Stimulated activated CD8-positive, alpha-beta memory T cell treated with anti-CD3 and anti-CD28 coated beads, Interleukin-12 subunit alpha, Interleukin-12 subunit beta, amount 100 ng/mL, for 24 hours (primary cell): ENCODE measurements around the gene PDLIM7.
"Not testable (repeated sequence)": the region's sequence is repeated elsewhere in the genome, so short reads cannot be mapped to it uniquely, and the experiment has no call there.

Source experiments
- DNase-seq: peaks from one replicate; pipeline ENCODE4 v3.0.0-alpha.2; 2020; ENCODE audit errors: extremely low read depth

The PDLIM7 gene

GRCh38 chr5:177491429-177491945 lies 5.9 kb downstream of the PDLIM7 start:
- DNase-seq, result no peak

DNA sequence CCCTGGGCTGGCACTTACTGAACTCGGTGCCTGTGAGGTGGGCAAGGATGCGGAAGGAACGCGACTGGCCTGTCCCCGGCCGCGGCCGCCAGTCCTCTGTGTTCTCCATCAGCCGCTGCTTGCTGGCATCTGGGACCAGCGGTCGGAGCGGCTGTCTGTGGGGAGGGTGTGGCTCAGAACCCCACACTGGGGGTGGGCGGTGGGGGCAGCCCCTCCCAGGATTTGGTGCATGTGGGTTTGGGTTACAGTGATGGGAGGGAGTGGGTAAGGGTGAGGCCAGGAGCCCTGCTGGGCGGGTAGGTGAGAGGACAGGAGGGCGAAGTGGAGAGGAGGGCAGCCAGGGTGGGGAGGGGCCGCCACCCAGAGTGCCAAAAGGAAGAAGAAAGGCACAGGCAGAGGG lies 6.4 kb downstream of the PDLIM7 start:
- DNase-seq, result no peak

- no peak for DNase-seq
Observed at GRCh38 chr5:177490311-177490991, 7.0 kb downstream of the PDLIM7 start.

DNA sequence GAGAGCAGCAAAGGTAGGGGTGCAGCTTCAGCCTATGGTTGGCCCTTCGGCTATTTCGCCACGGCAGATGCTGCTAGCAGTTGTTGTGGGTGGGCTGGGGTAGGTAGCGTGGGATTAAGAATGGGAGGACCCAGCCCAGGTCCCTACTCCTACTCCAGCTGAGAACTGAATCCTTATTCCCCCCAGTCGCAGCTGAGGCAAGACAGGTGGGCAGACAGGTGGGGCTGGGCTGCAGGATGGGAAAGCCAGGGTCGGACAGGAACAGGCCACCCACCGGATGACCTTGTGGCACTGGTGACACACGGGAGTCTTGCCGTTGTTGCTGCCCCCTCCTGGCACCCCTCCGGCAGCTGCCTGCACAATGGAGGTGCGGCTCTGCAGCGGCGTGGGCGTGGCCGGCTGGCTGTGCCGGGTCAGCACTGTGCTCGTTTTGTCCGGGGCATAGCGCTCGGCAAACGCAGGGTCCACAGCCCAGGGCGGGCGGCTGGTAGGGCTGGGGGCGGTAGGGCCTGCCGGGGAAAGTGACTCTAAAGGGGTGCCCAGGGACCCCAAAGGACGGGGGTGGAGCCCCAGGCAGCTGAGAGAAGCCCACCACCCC lies 8.2 kb downstream of the PDLIM7 start:
- DNase-seq, result no peak

- no peak for DNase-seq
Observed at GRCh38 chr5:177487975-177488374, 9.4 kb downstream of the PDLIM7 start.

GRCh38 chr5:177487144-177487543 lies 10.3 kb downstream of the PDLIM7 start:
- no peak for DNase-seq

DNA sequence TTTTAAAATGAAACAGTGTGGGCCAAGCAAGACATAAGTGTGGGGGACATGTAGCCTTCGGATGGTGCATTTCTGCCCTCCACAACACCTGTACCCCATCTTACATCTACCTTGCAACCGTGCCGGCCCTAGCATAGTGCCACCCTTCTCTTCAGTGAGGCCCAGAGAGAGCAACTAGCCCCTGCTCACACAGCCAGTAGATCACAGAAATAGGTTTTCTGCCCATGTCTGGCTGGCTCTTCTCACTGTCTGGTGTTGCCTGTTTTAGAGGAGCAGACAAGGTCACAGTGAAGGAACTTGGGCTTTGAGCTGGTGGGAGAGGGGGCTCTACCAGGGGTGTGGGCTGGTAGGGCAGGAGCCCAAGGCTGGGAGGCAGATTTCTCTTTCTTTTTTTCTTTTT lies 11.1 kb downstream of the PDLIM7 start:
- no peak for DNase-seq

GRCh38 chr5:177485753-177486152 lies 11.7 kb downstream of the PDLIM7 start:
- DNase-seq, result not testable (repeated sequence)

DNA sequence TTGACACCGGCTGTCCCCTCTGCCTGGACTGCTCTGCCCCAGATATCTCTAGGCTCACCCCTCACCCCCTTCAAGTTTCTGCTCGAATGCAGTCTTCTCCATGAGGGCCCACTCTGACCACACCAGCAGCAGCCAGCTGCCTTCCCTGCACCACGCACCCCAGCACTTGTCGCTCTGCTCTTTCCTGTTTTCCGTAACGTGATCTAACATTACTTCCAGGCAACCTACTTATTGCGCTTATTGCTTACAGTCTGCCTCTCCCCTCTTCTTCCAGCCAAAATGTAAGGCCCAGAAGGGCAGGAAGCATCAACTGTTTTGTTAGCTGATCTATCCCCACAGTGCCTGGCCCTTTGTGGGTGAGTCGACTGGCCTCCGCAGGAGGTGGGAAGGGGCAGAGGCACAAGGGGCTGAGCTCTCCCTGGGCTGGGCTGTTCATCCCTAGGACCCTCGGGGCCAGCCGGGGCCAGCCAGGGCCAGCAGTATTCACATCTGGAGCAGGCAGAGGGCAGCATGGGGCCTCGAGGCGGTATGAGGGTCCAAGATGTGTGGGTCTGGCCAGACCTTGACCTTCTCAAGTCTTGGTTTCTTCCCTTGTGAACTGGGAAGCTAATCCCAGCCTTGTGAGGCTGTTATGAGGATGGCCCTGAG lies 12.4 kb downstream of the PDLIM7 start:
- DNase-seq, result no peak

- DNase-seq, result no peak
Observed at GRCh38 chr5:177483994-177484901, 13.2 kb downstream of the PDLIM7 start.

DNA sequence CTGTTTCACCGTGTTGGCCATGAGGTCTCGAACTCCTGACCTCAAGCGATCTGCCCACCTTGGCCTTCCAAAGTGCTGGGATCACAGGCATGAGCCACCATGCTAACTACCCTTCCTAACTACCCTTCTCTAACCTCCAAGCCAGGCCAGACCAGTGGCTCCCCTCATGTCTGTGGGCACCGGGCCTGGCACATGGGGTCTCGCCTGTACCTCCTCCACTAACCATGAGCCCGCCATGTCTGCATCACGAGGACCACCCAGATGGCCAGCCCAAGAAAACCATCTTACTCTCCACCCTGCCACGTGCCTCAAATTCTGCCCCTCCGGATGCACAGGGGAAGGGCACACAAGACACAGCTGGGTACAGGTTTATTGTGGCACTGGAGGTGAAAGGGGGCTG lies 14.4 kb downstream of the PDLIM7 start:
- DNase-seq, result no peak

DNA sequence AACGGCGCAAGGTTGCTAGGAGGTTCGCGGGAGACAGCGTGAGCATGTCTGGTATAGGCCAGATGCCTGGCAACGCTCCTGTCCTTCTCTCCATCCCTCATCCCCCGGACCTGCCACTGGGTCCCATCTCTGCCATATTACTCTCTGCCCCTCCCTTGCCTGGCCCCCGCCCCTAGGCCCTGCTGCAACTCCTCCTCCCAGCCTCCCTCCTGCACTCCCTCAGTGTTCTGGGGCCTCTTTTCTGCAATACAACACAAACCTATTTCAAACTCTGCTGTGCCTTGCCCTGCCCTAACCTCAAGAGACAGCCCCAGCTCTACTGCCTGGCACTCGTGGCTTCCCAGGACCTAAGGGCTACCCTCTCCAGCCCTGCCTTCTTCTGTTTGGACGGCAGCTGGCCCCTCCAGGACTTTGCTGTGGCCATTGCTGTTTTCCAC lies 15.0 kb downstream of the PDLIM7 start:
- DNase-seq, result no peak

- no peak for DNase-seq
Observed at GRCh38 chr5:177479774-177480173, 17.6 kb downstream of the PDLIM7 start.

DNA sequence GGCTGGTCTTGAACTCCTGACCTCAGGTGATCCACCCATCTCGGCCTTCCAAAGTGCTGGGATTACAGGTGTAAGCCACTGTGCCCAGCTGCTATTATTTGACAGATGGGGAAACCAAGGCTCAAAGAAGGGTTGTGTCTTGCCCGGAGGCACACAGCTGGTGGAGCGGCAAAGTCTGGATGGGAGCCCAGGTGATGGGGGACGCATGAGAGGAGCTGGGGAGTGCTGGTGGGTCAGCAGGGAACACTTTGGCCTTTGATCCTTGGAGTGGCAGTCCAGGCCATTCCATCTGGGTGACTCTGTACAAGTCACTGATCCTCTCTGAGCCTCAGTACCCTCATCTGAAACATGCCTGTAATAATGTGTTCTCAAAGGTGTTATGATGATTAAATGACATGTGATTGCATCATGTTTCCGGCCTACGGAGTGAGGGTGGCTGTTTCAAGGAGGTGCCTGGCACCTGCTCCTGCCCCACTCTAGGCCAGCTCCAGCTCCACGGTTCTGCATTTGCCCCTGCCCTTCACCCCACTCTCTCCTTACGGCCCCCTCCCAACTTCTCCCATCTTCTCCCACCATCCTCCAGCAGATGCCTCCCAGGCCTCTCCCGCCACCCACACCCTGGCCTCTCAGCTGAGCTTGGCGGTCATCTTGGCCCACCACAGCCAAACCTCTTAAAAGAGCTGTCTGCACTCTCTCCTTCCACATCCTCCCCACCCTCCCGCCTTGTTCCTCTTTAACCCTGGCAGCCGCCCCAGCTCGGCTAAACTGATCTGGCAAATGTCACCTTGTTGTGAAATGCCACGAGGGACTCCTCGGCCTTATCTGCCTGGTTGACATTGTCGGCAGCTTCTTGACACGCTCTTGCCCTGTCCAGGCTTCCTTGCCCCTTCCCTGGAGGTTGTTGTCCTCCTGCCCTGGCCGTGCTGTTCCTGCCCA lies 18.4 kb downstream of the PDLIM7 start:
- no peak for DNase-seq

DNA sequence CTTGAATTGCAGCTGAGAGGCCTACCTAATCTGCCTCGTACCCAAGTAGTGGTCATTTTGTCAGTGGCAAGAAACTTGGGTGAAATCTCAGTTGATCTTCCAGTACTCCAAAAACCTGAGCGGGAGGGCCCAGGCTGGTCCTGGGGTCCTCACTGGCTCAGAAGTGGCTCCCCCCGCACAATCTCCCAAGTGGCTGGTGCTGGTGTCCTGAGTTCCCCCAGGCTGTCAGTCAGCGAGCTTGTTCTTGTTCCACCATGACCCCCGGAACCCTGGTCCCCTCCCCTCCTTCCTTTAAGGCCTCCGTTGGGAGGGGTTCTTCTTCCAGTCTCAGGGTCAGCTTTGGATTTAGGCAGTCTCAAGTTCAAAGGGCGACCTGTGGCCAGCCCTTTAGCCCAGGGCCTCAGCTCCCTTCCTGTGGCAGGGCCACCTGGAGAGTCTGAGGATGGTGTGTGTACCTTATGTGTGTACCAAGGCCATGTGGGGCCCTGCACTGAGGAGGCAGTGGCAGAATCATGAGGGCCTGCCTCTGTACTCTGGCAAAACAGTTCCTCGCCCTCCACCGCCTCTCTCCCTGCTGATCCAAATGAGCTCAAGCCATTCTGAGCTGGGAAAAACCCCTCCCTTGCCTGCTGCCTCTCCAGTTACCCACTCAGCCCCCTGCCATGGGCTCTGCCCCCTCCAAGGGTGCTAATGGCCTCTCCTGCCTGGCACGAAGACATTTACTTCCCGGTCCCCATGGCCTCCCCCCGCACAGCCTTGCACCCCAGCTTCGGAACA lies 19.5 kb downstream of the PDLIM7 start:
- no peak for DNase-seq

DNA sequence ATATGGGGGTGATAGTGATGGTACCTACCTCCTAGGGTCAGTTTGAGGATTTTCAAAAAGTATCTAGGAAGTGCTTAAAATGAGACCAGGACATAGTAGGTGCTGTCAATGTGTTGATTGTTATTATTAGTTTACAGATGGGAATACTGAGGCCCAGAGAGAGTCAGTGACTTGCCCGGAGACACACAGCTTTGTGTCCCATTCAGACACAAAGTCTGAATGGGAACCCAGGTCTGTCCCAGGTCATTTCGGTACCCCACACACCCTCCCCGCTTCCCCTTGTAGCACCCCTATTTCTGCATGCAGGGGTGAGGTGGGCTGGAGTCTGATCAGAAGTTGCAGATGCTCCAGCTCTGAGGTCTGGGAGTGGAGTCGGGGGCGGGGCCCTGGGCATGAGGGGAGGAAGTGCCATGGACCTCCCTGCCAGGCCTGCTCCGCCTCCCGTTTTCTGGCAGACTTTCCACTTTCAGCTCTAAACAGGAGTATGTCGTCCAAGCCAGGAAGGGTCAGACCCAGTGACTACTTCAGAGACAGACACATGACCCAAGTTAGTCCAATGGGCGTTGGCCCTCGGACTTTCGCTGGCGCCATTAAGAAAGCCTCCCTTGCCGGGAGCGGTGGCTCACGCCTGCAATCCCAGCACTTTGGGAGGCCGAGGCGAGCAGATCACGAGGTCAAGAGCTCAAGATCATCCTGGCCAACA lies 20.7 kb downstream of the PDLIM7 start:
- DNase-seq, result no peak

DNA sequence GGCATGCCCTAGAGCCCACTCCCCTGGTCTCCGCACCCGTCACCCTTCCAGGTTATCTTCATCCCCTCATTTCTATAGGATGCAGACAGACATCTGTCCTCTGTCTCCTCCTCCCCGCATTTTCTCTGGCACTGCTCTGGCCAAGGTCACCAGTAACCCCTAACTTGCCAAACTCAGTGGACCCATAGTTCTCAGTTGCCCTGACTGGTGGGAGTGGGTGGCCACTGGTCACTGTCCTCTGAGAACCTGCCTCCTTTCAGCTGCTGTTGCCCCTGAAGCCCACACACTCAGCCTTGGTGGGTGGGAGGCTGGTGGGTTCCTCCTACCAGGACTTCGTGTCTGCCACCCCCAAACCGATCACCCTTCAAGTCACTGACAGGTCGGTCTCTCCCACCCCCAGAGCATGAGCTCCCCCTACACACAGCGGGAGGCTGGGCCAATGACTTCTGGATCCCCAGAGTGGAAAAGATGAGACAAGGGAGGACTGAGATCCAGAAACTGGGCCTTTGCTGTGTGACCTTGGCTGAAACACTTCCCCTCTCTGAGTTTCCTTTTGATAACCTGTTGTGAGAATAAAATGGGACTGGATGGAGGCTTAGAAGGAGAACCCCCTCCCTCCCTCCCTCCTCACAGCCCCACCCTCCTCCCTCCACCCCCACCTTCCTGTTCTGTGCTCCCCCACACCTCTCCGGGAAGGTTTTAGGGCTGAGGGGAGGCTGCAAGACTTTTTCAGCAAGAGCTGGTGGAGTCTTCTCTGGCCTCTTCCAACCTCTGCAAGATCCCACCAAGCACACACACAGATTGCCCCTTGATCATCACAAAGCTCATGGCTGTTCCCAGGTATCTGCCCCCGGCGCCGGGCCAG lies 21.6 kb downstream of the PDLIM7 start:
- no peak for DNase-seq

- no peak for DNase-seq
Observed at GRCh38 chr5:177474846-177475562, 22.4 kb downstream of the PDLIM7 start.
